HepG2 (cell line): ENCODE results near the gene GLYATL3.

Experiments used
- ESRRA ChIP-seq: sonication (generic); formaldehyde crosslinking; IDR thresholded peaks from 2 replicates; pipeline ENCODE4 v1.5.1; 2020; ENCODE audit warnings: mild to moderate bottlenecking, low read depth, missing genetic modification reagents
- ETS1 ChIP-seq: sonication (generic); formaldehyde crosslinking; IDR thresholded peaks from 2 replicates; pipeline ENCODE4 v1.4.0; 2020; ENCODE audit warnings: missing genetic modification reagents
- POLR2AphosphoS5 ChIP-seq: IDR thresholded peaks from 2 replicates; pipeline ENCODE4 v1.6.1; 2012; ENCODE audit warnings: low read depth, low read length
- SOX13 ChIP-seq, 3 experiments: fragments of 450-650 bp in 1 of 3; sonication (generic) in 1 of 3; formaldehyde crosslinking in 1 of 3; IDR thresholded peaks in 2 of 3; conservative IDR thresholded peaks in 1 of 3; 2 replicates each; pipeline versions ENCODE4 v1.5.0 to v1.6.1; 2016 to 2020; ENCODE audit warnings: antibody characterized with exemption in 1 of 3, mild to moderate bottlenecking in 1 of 3, missing compliant biosample characterization in 1 of 3, missing genetic modification reagents in 1 of 3, moderate library complexity in 1 of 3
- ZBTB21 ChIP-seq: sonication (generic); formaldehyde crosslinking; IDR thresholded peaks from 2 replicates; pipeline ENCODE4 v1.4.0; 2020; ENCODE audit warnings: missing genetic modification reagents
- ZBTB7A ChIP-seq: sonication (generic); formaldehyde crosslinking; IDR thresholded peaks from 2 replicates; pipeline ENCODE4 v1.8.0; 2022; ENCODE audit warnings: mild to moderate bottlenecking, missing genetic modification reagents
- ZNF724P ChIP-seq: sonication (generic); formaldehyde crosslinking; IDR thresholded peaks from 2 replicates; pipeline ENCODE4 v1.8.0; 2022; ENCODE audit warnings: missing genetic modification reagents, borderline replicate concordance

- TF ChIP-seq ZBTB21 (CRISPR knock-in tag): no peak
- no peak for TF ChIP-seq ESRRA (CRISPR knock-in tag)
- no peak for TF ChIP-seq POLR2AphosphoS5
- TF ChIP-seq ETS1 (CRISPR knock-in tag): no peak
- no peak for TF ChIP-seq ZBTB7A (CRISPR knock-in tag)
- TF ChIP-seq ZNF724P: no peak
- TF ChIP-seq SOX13 (IDR thresholded peaks at IDR 0.05): no peak
- TF ChIP-seq SOX13 (CRISPR knock-in tag; conservative IDR thresholded peaks at IDR 0.05 in 1 of 2, IDR thresholded peaks at IDR 0.05 in 1 of 2): no peak
Measured at GRCh38 chr6:49454787-49455709, 44.7 kb upstream of the GLYATL3 start.
